Measurements from ENCODE around the gene ROPN1B. TPM values are rescaled to one million over a fixed set of nuclear protein-coding genes. Genes with fewer than 3 reads are reported as not detected.
"Not testable (repeated sequence)": the region's sequence is repeated elsewhere in the genome, so short reads cannot be mapped to it uniquely, and the experiment has no call there.

ROPN1B gene
- total and polyA plus RNA-seq, 2 of the 8 experiments (the other 6 are each of a cell fraction or from before 2014, with no cell fraction given): 0.30 TPM; not detected in 1

GRCh38 chr3:125929765-125930164, 39.2 kb upstream of the ROPN1B start:
- POLR2A ChIA-PET (ENCODE audit: partially characterized antibody); H3K9ac ChIP-seq (replicated peaks in 1 of 4; ENCODE audit: extremely low read depth in 1 of 4, low read depth in 3 of 4, low read length in 3 of 4); H3K36me3 ChIP-seq (ENCODE audit: control insufficient read depth in 2 of 4, insufficient read depth in 4 of 4, low read length in 3 of 4); H3K9me3 ChIP-seq (ENCODE audit: insufficient read depth in 2 of 2, low read depth in 1 of 2, low read length in 1 of 2); H4K91ac ChIP-seq (replicated peaks; ENCODE audit: insufficient read length, low read length); H2BK120ac ChIP-seq (replicated peaks; ENCODE audit: low read depth, low read length); DNase-seq (ENCODE audit: low read depth in 1 of 2, low spot score in 2 of 2); H3K4me1 ChIP-seq (replicated peaks in 1 of 4; ENCODE audit: control insufficient read depth in 3 of 4, insufficient read depth in 4 of 4, low read length in 3 of 4); H4K5ac ChIP-seq (ENCODE audit: insufficient read length, low read depth, low read length); H3K23ac ChIP-seq (ENCODE audit: insufficient read length); H3K18ac ChIP-seq (ENCODE audit: extremely low read depth, low read length); H3K27me3 ChIP-seq (replicated peaks in 1 of 4; ENCODE audit: control insufficient read depth in 3 of 4, extremely low read depth in 1 of 4, insufficient read depth in 3 of 4, low read length in 3 of 4); H3K79me2 ChIP-seq (ENCODE audit: control insufficient read depth in 1 of 2, insufficient read depth in 2 of 2, low read length in 2 of 2); H3K4me2 ChIP-seq (ENCODE audit: insufficient read depth in 1 of 2, low read depth in 2 of 2, low read length in 2 of 2); H3K14ac ChIP-seq (ENCODE audit: insufficient read length); H3K79me1 ChIP-seq (ENCODE audit: low read depth, low read length); H2BK15ac ChIP-seq (ENCODE audit: low read length); FAIRE-seq; H2BK5ac ChIP-seq (ENCODE audit: low read depth, low read length); H3K56ac ChIP-seq (replicated peaks; ENCODE audit: insufficient read length, low read depth, low read length); H3K4me3 ChIP-seq (ENCODE audit: extremely low read depth in 1 of 4, insufficient read depth in 2 of 4, low read depth in 3 of 4, low read length in 4 of 4); H3K4ac ChIP-seq (replicated peaks; ENCODE audit: insufficient read length, low read depth, low read length); H4K8ac ChIP-seq (ENCODE audit: extremely low read depth, insufficient read depth, low read length); H2BK12ac ChIP-seq (ENCODE audit: low read depth, low read length); H2AK5ac ChIP-seq (ENCODE audit: low read depth, low read length); H3K27ac ChIP-seq (ENCODE audit: low read depth, low read length); H4K20me1 ChIP-seq (replicated peaks in 1 of 2; ENCODE audit: control insufficient read depth in 1 of 2, insufficient read depth in 2 of 2, low read length in 2 of 2); H3K23me2 ChIP-seq (ENCODE audit: low read depth, low read length); H2AFZ ChIP-seq (ENCODE audit: low read length); H2BK20ac ChIP-seq (ENCODE audit: low read length): not testable (repeated sequence)
- CTCF ChIA-PET (ENCODE audit: partially characterized antibody): interaction anchor here (0.7 to 2.7 kb wide), 12 partner anchors 9 to 541 kb away, joined by 3 to 13 read pairs (median 3); no protein-coding TSS in a partner anchor
- 90% methylated on average over 5 of the region's 5 CpGs; no CpG with 5 or more reads in 1 of the 2 experiments for WGBS, 2 experiments (ENCODE audit: extremely low coverage in 1 of 2, insufficient coverage in 1 of 2, insufficient read length in 1 of 2, insufficient replicate concordance in 2 of 2, low coverage in 1 of 2, low lambda C conversion rate in 2 of 2, missing lambda C conversion rate in 1 of 2)

GRCh38 chr3:125931355-125931880, 37.6 kb upstream of the ROPN1B start:
- H4K91ac ChIP-seq (replicated peaks; ENCODE audit: insufficient read length, low read length); FAIRE-seq; H2BK5ac ChIP-seq (ENCODE audit: low read depth, low read length); H4K5ac ChIP-seq (ENCODE audit: insufficient read length, low read depth, low read length); H3K14ac ChIP-seq (ENCODE audit: insufficient read length); H3K9me3 ChIP-seq (ENCODE audit: insufficient read depth in 2 of 2, low read depth in 1 of 2, low read length in 1 of 2); H3K36me3 ChIP-seq (ENCODE audit: control insufficient read depth in 2 of 4, insufficient read depth in 4 of 4, low read length in 3 of 4); H3K79me1 ChIP-seq (ENCODE audit: low read depth, low read length); H3K27ac ChIP-seq (ENCODE audit: low read depth, low read length); H3K4me2 ChIP-seq (ENCODE audit: insufficient read depth in 1 of 2, low read depth in 2 of 2, low read length in 2 of 2); H4K20me1 ChIP-seq (replicated peaks in 1 of 2; ENCODE audit: control insufficient read depth in 1 of 2, insufficient read depth in 2 of 2, low read length in 2 of 2); H2BK12ac ChIP-seq (ENCODE audit: low read depth, low read length); POLR2A ChIA-PET (ENCODE audit: partially characterized antibody); H2BK120ac ChIP-seq (replicated peaks; ENCODE audit: low read depth, low read length); H3K23ac ChIP-seq (ENCODE audit: insufficient read length); H3K27me3 ChIP-seq (replicated peaks in 1 of 4; ENCODE audit: control insufficient read depth in 3 of 4, extremely low read depth in 1 of 4, insufficient read depth in 3 of 4, low read length in 3 of 4); H2BK20ac ChIP-seq (ENCODE audit: low read length); H2BK15ac ChIP-seq (ENCODE audit: low read length); H2AK5ac ChIP-seq (ENCODE audit: low read depth, low read length); H2AFZ ChIP-seq (ENCODE audit: low read length); DNase-seq (ENCODE audit: low read depth in 1 of 2, low spot score in 2 of 2); H4K8ac ChIP-seq (ENCODE audit: extremely low read depth, insufficient read depth, low read length); H3K4ac ChIP-seq (replicated peaks; ENCODE audit: insufficient read length, low read depth, low read length); H3K79me2 ChIP-seq (ENCODE audit: control insufficient read depth in 1 of 2, insufficient read depth in 2 of 2, low read length in 2 of 2); H3K18ac ChIP-seq (ENCODE audit: extremely low read depth, low read length); H3K9ac ChIP-seq (replicated peaks in 1 of 4; ENCODE audit: extremely low read depth in 1 of 4, low read depth in 3 of 4, low read length in 3 of 4); H3K4me1 ChIP-seq (replicated peaks in 1 of 4; ENCODE audit: control insufficient read depth in 3 of 4, insufficient read depth in 4 of 4, low read length in 3 of 4); H3K56ac ChIP-seq (replicated peaks; ENCODE audit: insufficient read length, low read depth, low read length); H3K23me2 ChIP-seq (ENCODE audit: low read depth, low read length); H3K4me3 ChIP-seq (ENCODE audit: extremely low read depth in 1 of 4, insufficient read depth in 2 of 4, low read depth in 3 of 4, low read length in 4 of 4): not testable (repeated sequence)
- CTCF ChIA-PET (ENCODE audit: partially characterized antibody): interaction anchor here (0.9 to 1.7 kb wide), 3 partner anchors 10 to 203 kb away, joined by 3 to 5 read pairs (median 4); no protein-coding TSS in a partner anchor
- WGBS, 2 experiments (ENCODE audit: extremely low coverage in 1 of 2, insufficient coverage in 1 of 2, insufficient read length in 1 of 2, insufficient replicate concordance in 2 of 2, low coverage in 1 of 2, low lambda C conversion rate in 2 of 2, missing lambda C conversion rate in 1 of 2): 86% methylated on average over 13 of the region's 14 CpGs; no CpG with 5 or more reads in 1 of the 2 experiments
